ENCODE results near the gene PPM1H. TPM values are rescaled to one million over a fixed set of nuclear protein-coding genes. Genes with fewer than 3 reads are reported as not detected.

PPM1H gene
- total and polyA plus RNA-seq, 2 of the 8 experiments (the other 6 are each of a cell fraction or from before 2014, with no cell fraction given), result 16.4 to 36.1 TPM

DNA sequence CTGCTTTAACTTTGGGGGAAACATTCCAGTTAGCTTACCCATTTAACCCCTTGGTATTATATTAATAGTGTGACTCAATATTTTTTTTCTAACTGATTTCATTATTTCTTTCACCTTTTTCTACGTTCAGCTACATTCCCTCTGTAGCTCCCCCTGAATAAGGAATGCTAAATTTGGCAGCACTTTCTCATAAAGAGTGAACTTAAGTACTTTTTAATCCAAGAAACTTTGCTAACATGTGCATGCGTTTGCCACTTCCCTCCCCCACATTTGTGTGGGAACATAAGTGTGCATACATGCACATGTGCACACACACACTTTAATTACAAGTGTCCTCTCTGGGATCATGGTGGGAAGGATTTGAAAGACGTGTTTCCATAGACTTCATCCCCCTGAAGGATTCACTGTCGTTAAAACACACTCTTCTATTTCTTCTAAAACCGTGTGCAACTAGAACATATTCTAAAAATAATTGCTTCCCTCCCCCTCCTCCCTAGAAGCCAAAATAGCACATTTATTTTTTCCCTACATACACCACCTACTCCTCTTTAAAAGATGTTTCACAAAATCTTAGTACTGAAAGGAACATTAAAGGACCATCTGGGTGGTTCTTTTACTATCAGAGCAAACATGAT lies 142.6 kb downstream of the PPM1H start:
- H2AFZ ChIP-seq (ENCODE audit: low read length), result no peak overlapping the region
- FAIRE-seq, result no peak
- TF ChIP-seq POLR2A (IDR thresholded peaks at IDR 0.05; ENCODE audit: control extremely low read depth in 1 of 2, low read depth in 2 of 2, low read length in 2 of 2) (no peak), HDAC2 (IDR thresholded peaks at IDR 0.05; ENCODE audit: borderline replicate concordance in 1 of 2, low read depth in 2 of 2, low read length in 2 of 2) (no peak), ASH2L (IDR thresholded peaks at IDR 0.05; ENCODE audit: low read length) (no peak), GTF2F1 (IDR thresholded peaks at IDR 0.05; ENCODE audit: borderline replicate concordance, low read depth, low read length) (no peak), PHF8 (conservative IDR thresholded peaks at IDR 0.05; ENCODE audit: low read depth, low read length) (no peak)

More for the DNA sequence above, 142.6 kb downstream of the PPM1H start:
- Histone ChIP-seq H2AK5ac (ENCODE audit: low read depth, low read length) (no peak overlapping the region), H3K27me3 (replicated peaks in 1 of 4; ENCODE audit: control insufficient read depth in 3 of 4, extremely low read depth in 1 of 4, insufficient read depth in 3 of 4, low read length in 3 of 4) (no peaks in the 10 kb centered on the region), H2BK12ac (ENCODE audit: low read depth, low read length) (no peak overlapping the region), H3K4me1 (replicated peaks in 1 of 4; ENCODE audit: control insufficient read depth in 3 of 4, insufficient read depth in 4 of 4, low read length in 3 of 4) (peaks cover 0 to 4% (median 0%) of the 10 kb centered on the region in 4 experiments; a peak in 1 of 7 replicates), H3K23me2 (ENCODE audit: low read depth, low read length) (no peaks in the 10 kb centered on the region), H3K36me3 (ENCODE audit: control insufficient read depth in 2 of 4, insufficient read depth in 4 of 4, low read length in 3 of 4) (no peaks in the 10 kb centered on the region), H3K23ac (ENCODE audit: insufficient read length) (no peak overlapping the region), H3K79me2 (ENCODE audit: control insufficient read depth in 1 of 2, insufficient read depth in 2 of 2, low read length in 2 of 2) (peaks cover 0 to 3% of the 10 kb centered on the region in 2 experiments; a peak in 1 of 4 replicates), H3K56ac (replicated peaks; ENCODE audit: insufficient read length, low read depth, low read length) (no peak overlapping the region), H2BK20ac (ENCODE audit: low read length) (no peak overlapping the region), H3K9ac (replicated peaks in 1 of 4; ENCODE audit: extremely low read depth in 1 of 4, low read depth in 3 of 4, low read length in 3 of 4) (no peak overlapping the region), H3K79me1 (ENCODE audit: low read depth, low read length) (no peaks in the 10 kb centered on the region), H4K8ac (ENCODE audit: extremely low read depth, insufficient read depth, low read length) (no peak overlapping the region), H3K4me2 (ENCODE audit: insufficient read depth in 1 of 2, low read depth in 2 of 2, low read length in 2 of 2) (no peak overlapping the region), H2BK120ac (replicated peaks; ENCODE audit: low read depth, low read length) (no peak overlapping the region), H3K14ac (ENCODE audit: insufficient read length) (no peak overlapping the region), H3K4ac (replicated peaks; ENCODE audit: insufficient read length, low read depth, low read length) (no peak overlapping the region), H4K5ac (ENCODE audit: insufficient read length, low read depth, low read length) (no peak overlapping the region), H3K9me3 (ENCODE audit: insufficient read depth in 2 of 2, low read depth in 1 of 2, low read length in 1 of 2) (no peaks in the 10 kb centered on the region), H4K20me1 (replicated peaks in 1 of 2; ENCODE audit: control insufficient read depth in 1 of 2, insufficient read depth in 2 of 2, low read length in 2 of 2) (no peaks in the 10 kb centered on the region), H2BK15ac (ENCODE audit: low read length) (no peak overlapping the region), H3K4me3 (ENCODE audit: extremely low read depth in 1 of 4, insufficient read depth in 2 of 4, low read depth in 3 of 4, low read length in 4 of 4) (no peak overlapping the region), H3K27ac (ENCODE audit: low read depth, low read length) (no peak overlapping the region), H2BK5ac (ENCODE audit: low read depth, low read length) (no peak overlapping the region), H4K91ac (replicated peaks; ENCODE audit: insufficient read length, low read length) (no peak overlapping the region), H3K18ac (ENCODE audit: extremely low read depth, low read length) (no peak overlapping the region)
- ChIA-PET POLR2A (ENCODE audit: partially characterized antibody) (interaction anchor here (0.8 to 6.1 kb wide), 2 partner anchors 139 to 190 kb away, joined by 3 to 27 read pairs; no protein-coding TSS in a partner anchor), CTCF (ENCODE audit: partially characterized antibody) (interaction anchor here (0.6 to 1.4 kb wide), 7 partner anchors 11 to 220 kb away, joined by 3 to 4 read pairs (median 3); partner anchors contain the start of gene PPM1H)
- DNase-seq (ENCODE audit: low read depth in 1 of 2, low spot score in 2 of 2), result no peak
- WGBS, 2 experiments (ENCODE audit: extremely low coverage in 1 of 2, insufficient coverage in 1 of 2, insufficient read length in 1 of 2, insufficient replicate concordance in 2 of 2, low coverage in 1 of 2, low lambda C conversion rate in 2 of 2, missing lambda C conversion rate in 1 of 2), result 86% methylated on average over 5 of the region's 5 CpGs; no CpG with 5 or more reads in 1 of the 2 experiments
